ENCODE results near the gene ORC4.

The ORC4 gene

GRCh38 chr2:147927053-147927588 lies 93.4 kb downstream of the ORC4 start:
- H3K9me3 ChIP-seq (ENCODE audit: insufficient read depth, low read depth, low read length) = no peaks in the 10 kb centered on the region
- no peak overlapping the region for H3K9ac ChIP-seq (ENCODE audit: low read depth, low read length)
- no peaks in the 10 kb centered on the region for H3K4me1 ChIP-seq (ENCODE audit: insufficient read depth, low read length)
- H3K27me3 ChIP-seq (ENCODE audit: insufficient read depth, low read length) = no peaks in the 10 kb centered on the region
- H3K36me3 ChIP-seq (ENCODE audit: insufficient read depth, low read depth, low read length) = peaks cover 19% of the 10 kb centered on the region
- H3K27ac ChIP-seq (ENCODE audit: low read length) = no peak overlapping the region
- no peak overlapping the region for H3K4me3 ChIP-seq (ENCODE audit: low read length)

- Histone ChIP-seq H3K9me3 (ENCODE audit: insufficient read depth, low read depth, low read length) (no peaks in the 10 kb centered on the region), H3K27ac (ENCODE audit: low read length) (no peak overlapping the region), H3K36me3 (ENCODE audit: insufficient read depth, low read depth, low read length) (peaks cover 19% of the 10 kb centered on the region)
Measured at GRCh38 chr2:147925886-147926285, 94.7 kb downstream of the ORC4 start.

GRCh38 chr2:147924647-147925046 lies 95.9 kb downstream of the ORC4 start:
- no peak overlapping the region for H3K4me3 ChIP-seq (ENCODE audit: low read length)
- no peak overlapping the region for H3K27ac ChIP-seq (ENCODE audit: low read length)
- H3K4me1 ChIP-seq (ENCODE audit: insufficient read depth, low read length) = no peaks in the 10 kb centered on the region
- H3K36me3 ChIP-seq (ENCODE audit: insufficient read depth, low read depth, low read length) = peaks cover 26% of the 10 kb centered on the region
- no peaks in the 10 kb centered on the region for H3K27me3 ChIP-seq (ENCODE audit: insufficient read depth, low read length)
- no peak overlapping the region for H3K9ac ChIP-seq (ENCODE audit: low read depth, low read length)
- H3K9me3 ChIP-seq (ENCODE audit: insufficient read depth, low read depth, low read length) = no peaks in the 10 kb centered on the region

More at GRCh38 chr2:147925886-147926285, 94.7 kb downstream of the ORC4 start:
- Histone ChIP-seq H3K4me1 (ENCODE audit: insufficient read depth, low read length) (no peaks in the 10 kb centered on the region), H3K4me3 (ENCODE audit: low read length) (no peak overlapping the region), H3K9ac (ENCODE audit: low read depth, low read length) (no peak overlapping the region), H3K27me3 (ENCODE audit: insufficient read depth, low read length) (no peaks in the 10 kb centered on the region)

- Histone ChIP-seq H3K4me3 (ENCODE audit: low read length) (no peak overlapping the region), H3K27me3 (ENCODE audit: insufficient read depth, low read length) (no peaks in the 10 kb centered on the region), H3K9me3 (ENCODE audit: insufficient read depth, low read depth, low read length) (no peaks in the 10 kb centered on the region), H3K27ac (ENCODE audit: low read length) (no peak overlapping the region), H3K4me1 (ENCODE audit: insufficient read depth, low read length) (no peaks in the 10 kb centered on the region), H3K36me3 (ENCODE audit: insufficient read depth, low read depth, low read length) (peaks cover 28% of the 10 kb centered on the region), H3K9ac (ENCODE audit: low read depth, low read length) (no peak overlapping the region)
Measured at GRCh38 chr2:147923846-147924245, 96.7 kb downstream of the ORC4 start.

GRCh38 chr2:147917161-147917560 lies 103.4 kb downstream of the ORC4 start:
- Histone ChIP-seq H3K9ac (ENCODE audit: low read depth, low read length) (no peak overlapping the region), H3K27ac (ENCODE audit: low read length) (no peak overlapping the region), H3K4me3 (ENCODE audit: low read length) (no peak overlapping the region), H3K36me3 (ENCODE audit: insufficient read depth, low read depth, low read length) (peaks cover 28% of the 10 kb centered on the region), H3K27me3 (ENCODE audit: insufficient read depth, low read length) (no peaks in the 10 kb centered on the region), H3K9me3 (ENCODE audit: insufficient read depth, low read depth, low read length) (no peaks in the 10 kb centered on the region), H3K4me1 (ENCODE audit: insufficient read depth, low read length) (no peaks in the 10 kb centered on the region)

GRCh38 chr2:147916723-147917122 lies 103.8 kb downstream of the ORC4 start:
- Histone ChIP-seq H3K4me1 (ENCODE audit: insufficient read depth, low read length) (no peaks in the 10 kb centered on the region), H3K4me3 (ENCODE audit: low read length) (no peak overlapping the region), H3K27ac (ENCODE audit: low read length) (no peak overlapping the region), H3K9ac (ENCODE audit: low read depth, low read length) (no peak overlapping the region), H3K9me3 (ENCODE audit: insufficient read depth, low read depth, low read length) (no peaks in the 10 kb centered on the region), H3K36me3 (ENCODE audit: insufficient read depth, low read depth, low read length) (peaks cover 28% of the 10 kb centered on the region), H3K27me3 (ENCODE audit: insufficient read depth, low read length) (no peaks in the 10 kb centered on the region)

GRCh38 chr2:147916067-147916466 lies 104.5 kb downstream of the ORC4 start:
- Histone ChIP-seq H3K27me3 (ENCODE audit: insufficient read depth, low read length) (no peaks in the 10 kb centered on the region), H3K4me1 (ENCODE audit: insufficient read depth, low read length) (no peaks in the 10 kb centered on the region), H3K36me3 (ENCODE audit: insufficient read depth, low read depth, low read length) (peaks cover 28% of the 10 kb centered on the region), H3K27ac (ENCODE audit: low read length) (no peak overlapping the region), H3K4me3 (ENCODE audit: low read length) (no peak overlapping the region), H3K9me3 (ENCODE audit: insufficient read depth, low read depth, low read length) (no peaks in the 10 kb centered on the region), H3K9ac (ENCODE audit: low read depth, low read length) (no peak overlapping the region)

- peaks cover 19% of the 10 kb centered on the region for H3K36me3 ChIP-seq (ENCODE audit: insufficient read depth, low read depth, low read length)
- no peaks in the 10 kb centered on the region for H3K9me3 ChIP-seq (ENCODE audit: insufficient read depth, low read depth, low read length)
- no peak overlapping the region for H3K9ac ChIP-seq (ENCODE audit: low read depth, low read length)
- no peaks in the 10 kb centered on the region for H3K27me3 ChIP-seq (ENCODE audit: insufficient read depth, low read length)
- no peak overlapping the region for H3K27ac ChIP-seq (ENCODE audit: low read length)
- H3K4me1 ChIP-seq (ENCODE audit: insufficient read depth, low read length) = no peaks in the 10 kb centered on the region
- H3K4me3 ChIP-seq (ENCODE audit: low read length) = no peak overlapping the region
Measured at GRCh38 chr2:147913701-147914480, 106.6 kb downstream of the ORC4 start.

- peaks cover under 1% of the 10 kb centered on the region; the same call in 1 of the 2 replicates for H3K36me3 ChIP-seq (ENCODE audit: insufficient read depth, low read depth, low read length)
- H3K4me1 ChIP-seq (ENCODE audit: insufficient read depth, low read length) = no peaks in the 10 kb centered on the region
- no peak overlapping the region for H3K4me3 ChIP-seq (ENCODE audit: low read length)
- H3K9ac ChIP-seq (ENCODE audit: low read depth, low read length) = no peak overlapping the region
- H3K27me3 ChIP-seq (ENCODE audit: insufficient read depth, low read length) = no peaks in the 10 kb centered on the region
- no peak overlapping the region for H3K27ac ChIP-seq (ENCODE audit: low read length)
- H3K9me3 ChIP-seq (ENCODE audit: insufficient read depth, low read depth, low read length) = no peaks in the 10 kb centered on the region
Measured at GRCh38 chr2:147910990-147911473, 109.5 kb downstream of the ORC4 start.

- H3K9ac ChIP-seq (ENCODE audit: low read depth, low read length) = no peak overlapping the region
- no peaks in the 10 kb centered on the region for H3K9me3 ChIP-seq (ENCODE audit: insufficient read depth, low read depth, low read length)
- no peak overlapping the region for H3K4me3 ChIP-seq (ENCODE audit: low read length)
- no peaks in the 10 kb centered on the region for H3K4me1 ChIP-seq (ENCODE audit: insufficient read depth, low read length)
- no peaks in the 10 kb centered on the region for H3K27me3 ChIP-seq (ENCODE audit: insufficient read depth, low read length)
- H3K36me3 ChIP-seq (ENCODE audit: insufficient read depth, low read depth, low read length) = no peaks in the 10 kb centered on the region
- H3K27ac ChIP-seq (ENCODE audit: low read length) = no peak overlapping the region
Measured at GRCh38 chr2:147909178-147909577, 111.4 kb downstream of the ORC4 start.

GRCh38 chr2:147904051-147904450 lies 116.5 kb downstream of the ORC4 start:
- Histone ChIP-seq H3K4me1 (ENCODE audit: insufficient read depth, low read length) (no peaks in the 10 kb centered on the region), H3K9me3 (ENCODE audit: insufficient read depth, low read depth, low read length) (no peaks in the 10 kb centered on the region), H3K4me3 (ENCODE audit: low read length) (no peak overlapping the region), H3K27ac (ENCODE audit: low read length) (no peak overlapping the region), H3K9ac (ENCODE audit: low read depth, low read length) (no peak overlapping the region), H3K36me3 (ENCODE audit: insufficient read depth, low read depth, low read length) (peaks cover 7% of the 10 kb centered on the region; the same call in 1 of the 2 replicates), H3K27me3 (ENCODE audit: insufficient read depth, low read length) (no peaks in the 10 kb centered on the region)

GRCh38 chr2:147888680-147889079 lies 131.9 kb downstream of the ORC4 start:
- Histone ChIP-seq H3K27me3 (ENCODE audit: insufficient read depth, low read length) (no peaks in the 10 kb centered on the region), H3K36me3 (ENCODE audit: insufficient read depth, low read depth, low read length) (no peaks in the 10 kb centered on the region), H3K9me3 (ENCODE audit: insufficient read depth, low read depth, low read length) (no peaks in the 10 kb centered on the region), H3K4me3 (ENCODE audit: low read length) (no peak overlapping the region), H3K27ac (ENCODE audit: low read length) (no peak overlapping the region), H3K9ac (ENCODE audit: low read depth, low read length) (no peak overlapping the region), H3K4me1 (ENCODE audit: insufficient read depth, low read length) (peaks cover 9% of the 10 kb centered on the region)
